Ovary (tissue), 3 donors: ENCODE data around the gene NUP93.

Experiments used
- EP300 ChIP-seq: sonication (generic); formaldehyde crosslinking; IDR thresholded peaks from one replicate; pipeline ENCODE4 v1.6.1; 2017; ENCODE audit warnings: antibody characterized with exemption
- TF ChIP-seq, protein P1 (sequence below), 3 donors: fragments of 450-650 bp in 2 of 3; fragments of 200-600 bp in 1 of 3; IDR thresholded peaks; one replicate each; pipeline versions ENCODE4 v1.5.1 to v1.8.0; 2016 to 2022; ENCODE audit warnings: antibody characterized with exemption in 3 of 3, mild to moderate bottlenecking in 1 of 3
- donor health status: DM: no; HTN: no; CAD: no.

DNA sequence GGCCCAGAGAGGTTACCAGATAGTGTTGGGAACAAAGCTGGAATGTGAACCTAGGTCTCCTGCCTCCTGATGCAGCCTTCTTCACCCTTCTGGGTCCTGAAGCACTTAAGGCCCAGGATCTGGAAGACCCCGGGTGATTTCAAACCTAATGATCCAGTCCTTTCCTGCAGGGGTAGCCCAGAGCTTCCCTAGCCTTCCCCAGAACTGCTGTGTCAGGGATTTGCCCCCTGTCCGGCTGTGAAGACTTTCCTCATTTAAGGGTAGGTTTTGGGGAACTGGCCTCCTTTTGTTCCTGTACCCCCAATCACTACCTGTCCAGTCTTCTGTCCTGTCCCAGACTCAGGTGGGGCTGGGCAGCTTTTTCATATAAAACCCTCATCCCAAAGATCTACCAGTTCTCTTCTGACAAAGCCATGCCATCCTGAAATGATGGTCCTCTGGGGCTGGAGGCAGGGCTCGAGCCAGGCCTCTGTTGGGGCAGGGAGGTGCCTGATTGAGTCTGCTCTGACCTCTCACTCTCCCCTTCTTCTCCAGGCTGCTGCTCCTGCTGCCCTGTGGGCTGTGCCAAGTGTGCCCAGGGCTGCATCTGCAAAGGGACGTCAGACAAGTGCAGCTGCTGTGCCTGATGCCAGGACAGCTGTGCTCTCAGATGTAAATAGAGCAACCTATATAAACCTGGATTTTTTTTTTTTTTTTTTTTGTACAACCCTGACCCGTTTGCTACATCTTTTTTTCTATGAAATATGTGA, 46.3 kb upstream of the NUP93 start:
- TF ChIP-seq, protein P1, sequence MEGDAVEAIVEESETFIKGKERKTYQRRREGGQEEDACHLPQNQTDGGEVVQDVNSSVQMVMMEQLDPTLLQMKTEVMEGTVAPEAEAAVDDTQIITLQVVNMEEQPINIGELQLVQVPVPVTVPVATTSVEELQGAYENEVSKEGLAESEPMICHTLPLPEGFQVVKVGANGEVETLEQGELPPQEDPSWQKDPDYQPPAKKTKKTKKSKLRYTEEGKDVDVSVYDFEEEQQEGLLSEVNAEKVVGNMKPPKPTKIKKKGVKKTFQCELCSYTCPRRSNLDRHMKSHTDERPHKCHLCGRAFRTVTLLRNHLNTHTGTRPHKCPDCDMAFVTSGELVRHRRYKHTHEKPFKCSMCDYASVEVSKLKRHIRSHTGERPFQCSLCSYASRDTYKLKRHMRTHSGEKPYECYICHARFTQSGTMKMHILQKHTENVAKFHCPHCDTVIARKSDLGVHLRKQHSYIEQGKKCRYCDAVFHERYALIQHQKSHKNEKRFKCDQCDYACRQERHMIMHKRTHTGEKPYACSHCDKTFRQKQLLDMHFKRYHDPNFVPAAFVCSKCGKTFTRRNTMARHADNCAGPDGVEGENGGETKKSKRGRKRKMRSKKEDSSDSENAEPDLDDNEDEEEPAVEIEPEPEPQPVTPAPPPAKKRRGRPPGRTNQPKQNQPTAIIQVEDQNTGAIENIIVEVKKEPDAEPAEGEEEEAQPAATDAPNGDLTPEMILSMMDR (IDR thresholded peaks at IDR 0.05) = no peak
- no peak for TF ChIP-seq EP300
